RWPE2 (cell line): ENCODE data around the gene PAX6.

Source experiments
- ATAC-seq: fragments of 200-7000 bp; cut with Tn5 transposase; 3 replicates; pipeline ENCODE4 v1.9.1; 2021; ENCODE audit warnings: low read depth
- DNase-seq: peaks from one replicate; pipeline ENCODE4 v3.0.0-alpha.2; 2020; ENCODE audit warnings: low spot score
- H3K27ac ChIP-seq: fragments of 450-650 bp; 2 replicates; pipeline ENCODE4 v1.5.1; 2017; ENCODE audit warnings: mild to moderate bottlenecking; ENCODE audit not compliant: poor library complexity, severe bottlenecking
- H3K27me3 ChIP-seq: fragments of 250-450 bp; sonication (Bioruptor Pico); 2 replicates; pipeline ENCODE4 v1.5.1; 2021; ENCODE audit warnings: mild to moderate bottlenecking, moderate library complexity; ENCODE audit not compliant: insufficient read depth, poor library complexity, severe bottlenecking
- H3K36me3 ChIP-seq: fragments of 250-450 bp; sonication (Bioruptor Pico); 2 replicates; pipeline ENCODE4 v1.5.1; 2020; ENCODE audit warnings: low read depth, mild to moderate bottlenecking, moderate library complexity
- H3K4me1 ChIP-seq: fragments of 250-450 bp; sonication (Bioruptor Pico); 2 replicates; pipeline ENCODE4 v1.5.1; 2021; ENCODE audit warnings: mild to moderate bottlenecking, moderate library complexity; ENCODE audit not compliant: insufficient read depth, poor library complexity, severe bottlenecking
- H3K4me3 ChIP-seq: fragments of 250-450 bp; sonication (Bioruptor Pico); 2 replicates; pipeline ENCODE4 v1.5.1; 2021; ENCODE audit warnings: mild to moderate bottlenecking, moderate library complexity; ENCODE audit not compliant: severe bottlenecking
- H3K9me3 ChIP-seq: fragments of 250-450 bp; sonication (Bioruptor Pico); 2 replicates; pipeline ENCODE4 v1.5.1; 2021; ENCODE audit warnings: mild to moderate bottlenecking, moderate library complexity; ENCODE audit not compliant: severe bottlenecking
- TF ChIP-seq, protein P1 (sequence below): fragments of 450-650 bp; IDR thresholded peaks from one replicate; pipeline ENCODE4 v1.5.1; 2017; ENCODE audit warnings: mild to moderate bottlenecking, moderate library complexity; ENCODE audit not compliant: poor library complexity, severe bottlenecking

The PAX6 gene

DNA sequence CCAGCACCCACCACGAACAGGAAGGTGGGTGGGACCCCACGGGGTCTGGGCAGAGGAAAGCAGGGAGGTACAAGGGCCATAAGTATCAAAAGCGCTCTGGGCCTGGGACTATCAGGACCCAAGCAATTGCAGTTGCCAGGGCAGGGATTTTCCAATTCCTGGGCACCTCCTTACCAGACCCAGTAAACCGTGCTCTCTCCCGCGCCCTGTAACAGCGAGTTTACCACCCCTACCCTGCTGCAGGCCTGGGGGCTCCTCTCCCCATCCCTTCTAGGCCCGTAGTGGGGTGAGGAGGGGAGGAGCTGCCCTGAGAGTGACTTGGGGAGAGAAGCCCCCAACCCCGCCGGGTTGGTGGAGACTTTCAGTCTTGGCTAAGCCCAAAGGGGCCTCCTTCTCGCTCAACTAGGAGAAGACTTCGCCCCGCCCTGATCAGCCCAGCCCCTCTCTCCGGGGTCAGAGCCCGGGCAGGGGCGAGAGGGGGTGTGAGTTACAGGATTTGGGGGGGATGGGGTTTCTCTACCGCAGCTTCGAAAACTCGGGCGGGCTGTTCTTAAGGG is 5.4 kb downstream of the PAX6 start:
- ATAC-seq (no peak), DNase-seq (no peak)
- Histone ChIP-seq H3K27me3 (peaks cover 100% of the 10 kb centered on the region), H3K9me3 (no peaks in the 10 kb centered on the region), H3K4me1 (no peaks in the 10 kb centered on the region), H3K4me3 (no peak overlapping the region), H3K27ac (no peak overlapping the region), H3K36me3 (no peaks in the 10 kb centered on the region)
- TF ChIP-seq, protein P1, sequence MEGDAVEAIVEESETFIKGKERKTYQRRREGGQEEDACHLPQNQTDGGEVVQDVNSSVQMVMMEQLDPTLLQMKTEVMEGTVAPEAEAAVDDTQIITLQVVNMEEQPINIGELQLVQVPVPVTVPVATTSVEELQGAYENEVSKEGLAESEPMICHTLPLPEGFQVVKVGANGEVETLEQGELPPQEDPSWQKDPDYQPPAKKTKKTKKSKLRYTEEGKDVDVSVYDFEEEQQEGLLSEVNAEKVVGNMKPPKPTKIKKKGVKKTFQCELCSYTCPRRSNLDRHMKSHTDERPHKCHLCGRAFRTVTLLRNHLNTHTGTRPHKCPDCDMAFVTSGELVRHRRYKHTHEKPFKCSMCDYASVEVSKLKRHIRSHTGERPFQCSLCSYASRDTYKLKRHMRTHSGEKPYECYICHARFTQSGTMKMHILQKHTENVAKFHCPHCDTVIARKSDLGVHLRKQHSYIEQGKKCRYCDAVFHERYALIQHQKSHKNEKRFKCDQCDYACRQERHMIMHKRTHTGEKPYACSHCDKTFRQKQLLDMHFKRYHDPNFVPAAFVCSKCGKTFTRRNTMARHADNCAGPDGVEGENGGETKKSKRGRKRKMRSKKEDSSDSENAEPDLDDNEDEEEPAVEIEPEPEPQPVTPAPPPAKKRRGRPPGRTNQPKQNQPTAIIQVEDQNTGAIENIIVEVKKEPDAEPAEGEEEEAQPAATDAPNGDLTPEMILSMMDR, result no peak

DNA sequence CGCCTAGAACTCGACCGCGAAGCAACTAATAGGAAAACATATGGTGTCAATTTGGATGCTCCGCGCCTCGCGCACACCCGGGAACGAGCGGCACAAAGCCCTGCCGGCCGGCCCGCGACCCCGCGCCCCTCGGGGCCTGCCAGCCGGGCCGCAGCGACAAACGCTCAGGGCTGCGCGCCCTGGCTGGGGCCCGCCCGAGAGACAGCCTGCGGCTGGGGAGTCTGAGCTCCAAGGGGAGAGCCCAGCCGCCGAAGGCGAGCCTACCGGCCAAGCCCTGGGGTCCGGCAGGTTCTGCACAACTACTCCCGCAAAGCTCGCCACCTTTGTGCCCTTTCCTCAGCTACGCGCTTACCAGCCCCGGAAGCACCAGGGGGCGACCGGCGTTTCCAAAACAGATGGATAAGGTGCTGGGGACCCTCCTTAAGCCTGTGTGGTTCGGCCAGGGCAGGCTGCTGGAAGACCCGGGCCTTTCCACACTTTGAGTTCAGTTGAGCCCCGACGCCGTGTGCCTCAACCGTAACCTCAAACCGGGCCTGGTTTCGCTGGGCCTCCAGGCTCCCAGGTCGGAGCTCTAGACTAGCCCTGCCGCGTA is 6.0 kb downstream of the PAX6 start:
- no peak for ATAC-seq
- H3K27ac ChIP-seq, result no peak overlapping the region

DNA sequence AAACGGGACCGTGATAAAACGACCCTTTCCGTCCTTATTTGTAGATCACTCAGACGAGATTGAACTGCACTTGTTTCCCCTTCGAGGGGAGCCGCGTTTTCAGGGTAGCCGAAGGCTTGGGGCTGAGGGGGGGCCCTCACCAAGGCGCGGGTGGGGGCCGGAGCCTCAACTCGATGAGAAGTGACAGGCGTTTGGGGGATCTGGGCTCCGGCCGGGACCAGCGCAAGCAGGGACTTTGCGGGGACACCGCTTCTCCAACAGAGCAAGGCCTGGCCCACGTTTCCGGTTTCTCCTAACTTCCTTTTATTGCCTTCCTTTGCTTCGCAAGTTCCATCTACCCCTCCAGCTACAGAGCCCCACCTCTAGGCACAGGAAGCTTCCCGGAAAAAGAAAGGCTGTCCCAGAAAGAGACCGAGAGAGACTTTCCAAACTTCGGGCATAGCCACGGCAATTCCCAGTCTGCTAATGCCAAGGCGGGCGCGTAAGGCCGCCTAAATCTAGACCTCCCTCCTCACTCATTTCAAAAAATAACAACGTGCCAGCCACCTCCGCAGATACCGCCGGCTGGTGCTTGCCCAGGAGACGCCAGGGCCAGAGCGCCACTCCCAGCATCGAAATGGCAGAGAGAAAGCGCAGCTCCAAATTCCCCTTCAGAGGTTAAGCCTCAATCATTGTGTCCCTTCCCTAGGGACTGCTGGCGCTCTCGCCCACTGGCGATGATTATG is 6.6 kb downstream of the PAX6 start:
- H3K27me3 ChIP-seq, result peaks cover 100% of the 10 kb centered on the region

More for the DNA sequence above, 6.0 kb downstream of the PAX6 start:
- Histone ChIP-seq H3K36me3 (no peaks in the 10 kb centered on the region), H3K9me3 (no peaks in the 10 kb centered on the region), H3K4me3 (no peak overlapping the region), H3K27me3 (peaks cover 100% of the 10 kb centered on the region), H3K4me1 (no peaks in the 10 kb centered on the region)
- TF ChIP-seq, protein P1, result no peak
- no peak for DNase-seq

DNA sequence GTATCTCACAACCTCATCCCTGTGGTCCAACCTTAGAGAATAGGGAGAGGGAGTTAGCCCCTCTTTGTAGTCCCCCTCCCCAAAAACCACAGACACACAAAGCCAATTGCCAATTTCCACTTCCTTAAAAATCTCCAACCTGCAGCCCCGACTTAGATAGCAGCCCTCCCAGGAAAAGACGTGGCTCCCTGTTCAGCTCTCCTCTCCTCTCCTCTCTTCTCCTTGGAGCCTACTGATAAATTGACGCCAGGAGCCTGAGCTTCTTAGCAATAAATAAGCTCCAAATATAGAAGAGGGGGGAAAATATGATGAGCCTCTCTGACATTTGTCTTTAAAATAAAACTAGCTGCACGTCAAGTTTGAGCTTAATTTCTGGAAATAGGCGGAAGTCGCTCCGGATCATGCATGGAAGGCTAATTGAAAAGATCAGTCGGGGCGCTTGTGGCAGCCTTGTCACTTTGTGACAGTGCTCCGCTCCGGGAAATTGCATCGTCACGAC is 7.3 kb downstream of the PAX6 start:
- peaks cover 100% of the 10 kb centered on the region for H3K27me3 ChIP-seq
- no peaks in the 10 kb centered on the region for H3K9me3 ChIP-seq
- TF ChIP-seq, protein P1, result no peak
- no peak overlapping the region for H3K27ac ChIP-seq
- no peak overlapping the region for H3K4me3 ChIP-seq
- H3K4me1 ChIP-seq, result no peaks in the 10 kb centered on the region
- DNase-seq (no peak), ATAC-seq (no peak)
- H3K36me3 ChIP-seq, result no peaks in the 10 kb centered on the region

More for the DNA sequence above, 6.6 kb downstream of the PAX6 start:
- ATAC-seq, result no peak
- no peak overlapping the region for H3K27ac ChIP-seq
- H3K36me3 ChIP-seq, result no peaks in the 10 kb centered on the region
- TF ChIP-seq, protein P1, result no peak
- no peaks in the 10 kb centered on the region for H3K9me3 ChIP-seq
- no peak overlapping the region for H3K4me3 ChIP-seq
- H3K4me1 ChIP-seq, result no peaks in the 10 kb centered on the region
- DNase-seq, result no peak
